HEK293 (cell line): ENCODE data around the gene ROBO1.

Experiments
- MYNN ChIP-seq: fragments of 450-650 bp; formaldehyde crosslinking; IDR thresholded peaks from 2 replicates; pipeline ENCODE4 v1.5.1; 2016; ENCODE audit warnings: missing biosample characterization, missing genetic modification characterization, borderline replicate concordance
- YY1 ChIP-seq: fragments of 450-650 bp; formaldehyde crosslinking; IDR thresholded peaks from 2 replicates; pipeline ENCODE4 v1.5.1; 2018; ENCODE audit warnings: missing biosample characterization, missing genetic modification characterization
- ZIC2 ChIP-seq: fragments of 450-650 bp; formaldehyde crosslinking; IDR thresholded peaks from 2 replicates; pipeline ENCODE4 v1.5.1; 2016; ENCODE audit warnings: missing biosample characterization, missing genetic modification characterization
- ZNF391 ChIP-seq: fragments of 450-650 bp; formaldehyde crosslinking; IDR thresholded peaks from 2 replicates; pipeline ENCODE4 v1.5.1; 2016; ENCODE audit warnings: low read depth, missing biosample characterization, missing genetic modification characterization, borderline replicate concordance
- ZNF513 ChIP-seq: fragments of 450-650 bp; IDR thresholded peaks from 2 replicates; pipeline ENCODE4 v1.5.1; 2018; ENCODE audit warnings: missing biosample characterization, missing genetic modification characterization
- ZNF548 ChIP-seq: fragments of 450-650 bp; formaldehyde crosslinking; IDR thresholded peaks from 2 replicates; pipeline ENCODE4 v1.5.1; 2016; ENCODE audit warnings: missing biosample characterization, missing genetic modification characterization
- ZNF560 ChIP-seq: fragments of 450-650 bp; formaldehyde crosslinking; IDR thresholded peaks from 2 replicates; pipeline ENCODE4 v1.5.1; 2017; ENCODE audit warnings: missing biosample characterization, missing genetic modification characterization, borderline replicate concordance
- ZNF660 ChIP-seq: fragments of 450-650 bp; IDR thresholded peaks from 2 replicates; pipeline ENCODE4 v1.5.1; 2018; ENCODE audit warnings: missing biosample characterization, mild to moderate bottlenecking, missing genetic modification characterization
- ZSCAN16 ChIP-seq: fragments of 450-650 bp; formaldehyde crosslinking; IDR thresholded peaks from 2 replicates; pipeline ENCODE4 v1.5.1; 2016; ENCODE audit warnings: missing biosample characterization, missing genetic modification characterization
- TF ChIP-seq, protein P1 (sequence below): fragments of 450-650 bp; formaldehyde crosslinking; IDR thresholded peaks from 2 replicates; pipeline ENCODE4 v1.5.1; 2016; ENCODE audit warnings: missing biosample characterization, missing genetic modification characterization
- TF ChIP-seq, protein P2 (sequence below): fragments of 450-650 bp; formaldehyde crosslinking; IDR thresholded peaks from 2 replicates; pipeline ENCODE4 v1.5.1; 2016; ENCODE audit warnings: missing biosample characterization, missing genetic modification characterization
- TF ChIP-seq, protein P3 (sequence below): fragments of 450-650 bp; formaldehyde crosslinking; IDR thresholded peaks from 2 replicates; pipeline ENCODE4 v1.5.1; 2016; ENCODE audit warnings: missing biosample characterization, missing genetic modification characterization
- TF ChIP-seq, protein P4 (sequence below): fragments of 450-650 bp; formaldehyde crosslinking; conservative IDR thresholded peaks from 2 replicates; pipeline ENCODE4 v1.5.1; 2016; ENCODE audit warnings: low read depth, missing biosample characterization, missing genetic modification characterization
- TF ChIP-seq, protein P5 (sequence below): fragments of 450-650 bp; formaldehyde crosslinking; IDR thresholded peaks from 2 replicates; pipeline ENCODE4 v1.5.1; 2017; ENCODE audit warnings: missing biosample characterization, missing genetic modification characterization

DNA sequence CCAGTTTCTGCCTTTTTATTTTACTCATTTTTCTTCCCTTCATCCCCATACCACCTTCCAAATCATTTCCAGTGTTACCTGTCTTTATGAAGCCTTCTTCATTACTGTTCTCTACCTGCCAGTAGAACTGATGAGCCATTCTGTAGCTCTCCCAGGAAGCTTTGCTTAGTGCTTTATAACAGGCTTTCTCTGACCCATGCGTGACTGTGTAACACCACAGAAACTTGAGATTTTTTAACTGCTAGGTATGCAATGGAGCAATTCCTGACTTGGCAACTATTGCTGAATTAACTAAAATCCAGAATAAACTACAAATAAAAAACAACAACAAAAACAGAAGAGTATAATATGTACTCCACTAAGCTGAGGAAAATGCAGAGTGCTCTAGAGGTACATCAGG is 289.2 kb downstream of the ROBO1 start:
- TF ChIP-seq ZNF548 (no peak), ZIC2 (no peak), ZNF513 (no peak), ZNF560 (tag by site-specific recombination) (no peak), YY1 (tag by site-specific recombination) (no peak), ZNF660 (no peak), ZSCAN16 (tag by site-specific recombination) (no peak), MYNN (no peak), ZNF391 (no peak)
- TF ChIP-seq, protein P1, sequence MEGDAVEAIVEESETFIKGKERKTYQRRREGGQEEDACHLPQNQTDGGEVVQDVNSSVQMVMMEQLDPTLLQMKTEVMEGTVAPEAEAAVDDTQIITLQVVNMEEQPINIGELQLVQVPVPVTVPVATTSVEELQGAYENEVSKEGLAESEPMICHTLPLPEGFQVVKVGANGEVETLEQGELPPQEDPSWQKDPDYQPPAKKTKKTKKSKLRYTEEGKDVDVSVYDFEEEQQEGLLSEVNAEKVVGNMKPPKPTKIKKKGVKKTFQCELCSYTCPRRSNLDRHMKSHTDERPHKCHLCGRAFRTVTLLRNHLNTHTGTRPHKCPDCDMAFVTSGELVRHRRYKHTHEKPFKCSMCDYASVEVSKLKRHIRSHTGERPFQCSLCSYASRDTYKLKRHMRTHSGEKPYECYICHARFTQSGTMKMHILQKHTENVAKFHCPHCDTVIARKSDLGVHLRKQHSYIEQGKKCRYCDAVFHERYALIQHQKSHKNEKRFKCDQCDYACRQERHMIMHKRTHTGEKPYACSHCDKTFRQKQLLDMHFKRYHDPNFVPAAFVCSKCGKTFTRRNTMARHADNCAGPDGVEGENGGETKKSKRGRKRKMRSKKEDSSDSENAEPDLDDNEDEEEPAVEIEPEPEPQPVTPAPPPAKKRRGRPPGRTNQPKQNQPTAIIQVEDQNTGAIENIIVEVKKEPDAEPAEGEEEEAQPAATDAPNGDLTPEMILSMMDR (tag by site-specific recombination): no peak
- TF ChIP-seq, protein P2, sequence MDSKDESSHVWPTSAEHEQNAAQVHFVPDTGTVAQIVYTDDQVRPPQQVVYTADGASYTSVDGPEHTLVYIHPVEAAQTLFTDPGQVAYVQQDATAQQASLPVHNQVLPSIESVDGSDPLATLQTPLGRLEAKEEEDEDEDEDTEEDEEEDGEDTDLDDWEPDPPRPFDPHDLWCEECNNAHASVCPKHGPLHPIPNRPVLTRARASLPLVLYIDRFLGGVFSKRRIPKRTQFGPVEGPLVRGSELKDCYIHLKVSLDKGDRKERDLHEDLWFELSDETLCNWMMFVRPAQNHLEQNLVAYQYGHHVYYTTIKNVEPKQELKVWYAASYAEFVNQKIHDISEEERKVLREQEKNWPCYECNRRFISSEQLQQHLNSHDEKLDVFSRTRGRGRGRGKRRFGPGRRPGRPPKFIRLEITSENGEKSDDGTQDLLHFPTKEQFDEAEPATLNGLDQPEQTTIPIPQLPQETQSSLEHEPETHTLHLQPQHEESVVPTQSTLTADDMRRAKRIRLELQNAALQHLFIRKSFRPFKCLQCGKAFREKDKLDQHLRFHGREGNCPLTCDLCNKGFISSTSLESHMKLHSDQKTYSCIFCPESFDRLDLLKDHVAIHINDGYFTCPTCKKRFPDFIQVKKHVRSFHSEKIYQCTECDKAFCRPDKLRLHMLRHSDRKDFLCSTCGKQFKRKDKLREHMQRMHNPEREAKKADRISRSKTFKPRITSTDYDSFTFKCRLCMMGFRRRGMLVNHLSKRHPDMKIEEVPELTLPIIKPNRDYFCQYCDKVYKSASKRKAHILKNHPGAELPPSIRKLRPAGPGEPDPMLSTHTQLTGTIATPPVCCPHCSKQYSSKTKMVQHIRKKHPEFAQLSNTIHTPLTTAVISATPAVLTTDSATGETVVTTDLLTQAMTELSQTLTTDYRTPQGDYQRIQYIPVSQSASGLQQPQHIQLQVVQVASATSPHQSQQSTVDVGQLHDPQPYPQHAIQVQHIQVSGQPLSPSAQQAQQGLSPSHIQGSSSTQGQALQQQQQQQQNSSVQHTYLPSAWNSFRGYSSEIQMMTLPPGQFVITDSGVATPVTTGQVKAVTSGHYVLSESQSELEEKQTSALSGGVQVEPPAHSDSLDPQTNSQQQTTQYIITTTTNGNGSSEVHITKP (tag by site-specific recombination): no peak
- TF ChIP-seq, protein P3, sequence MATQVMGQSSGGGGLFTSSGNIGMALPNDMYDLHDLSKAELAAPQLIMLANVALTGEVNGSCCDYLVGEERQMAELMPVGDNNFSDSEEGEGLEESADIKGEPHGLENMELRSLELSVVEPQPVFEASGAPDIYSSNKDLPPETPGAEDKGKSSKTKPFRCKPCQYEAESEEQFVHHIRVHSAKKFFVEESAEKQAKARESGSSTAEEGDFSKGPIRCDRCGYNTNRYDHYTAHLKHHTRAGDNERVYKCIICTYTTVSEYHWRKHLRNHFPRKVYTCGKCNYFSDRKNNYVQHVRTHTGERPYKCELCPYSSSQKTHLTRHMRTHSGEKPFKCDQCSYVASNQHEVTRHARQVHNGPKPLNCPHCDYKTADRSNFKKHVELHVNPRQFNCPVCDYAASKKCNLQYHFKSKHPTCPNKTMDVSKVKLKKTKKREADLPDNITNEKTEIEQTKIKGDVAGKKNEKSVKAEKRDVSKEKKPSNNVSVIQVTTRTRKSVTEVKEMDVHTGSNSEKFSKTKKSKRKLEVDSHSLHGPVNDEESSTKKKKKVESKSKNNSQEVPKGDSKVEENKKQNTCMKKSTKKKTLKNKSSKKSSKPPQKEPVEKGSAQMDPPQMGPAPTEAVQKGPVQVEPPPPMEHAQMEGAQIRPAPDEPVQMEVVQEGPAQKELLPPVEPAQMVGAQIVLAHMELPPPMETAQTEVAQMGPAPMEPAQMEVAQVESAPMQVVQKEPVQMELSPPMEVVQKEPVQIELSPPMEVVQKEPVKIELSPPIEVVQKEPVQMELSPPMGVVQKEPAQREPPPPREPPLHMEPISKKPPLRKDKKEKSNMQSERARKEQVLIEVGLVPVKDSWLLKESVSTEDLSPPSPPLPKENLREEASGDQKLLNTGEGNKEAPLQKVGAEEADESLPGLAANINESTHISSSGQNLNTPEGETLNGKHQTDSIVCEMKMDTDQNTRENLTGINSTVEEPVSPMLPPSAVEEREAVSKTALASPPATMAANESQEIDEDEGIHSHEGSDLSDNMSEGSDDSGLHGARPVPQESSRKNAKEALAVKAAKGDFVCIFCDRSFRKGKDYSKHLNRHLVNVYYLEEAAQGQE (tag by site-specific recombination): no peak
- TF ChIP-seq, protein P4, sequence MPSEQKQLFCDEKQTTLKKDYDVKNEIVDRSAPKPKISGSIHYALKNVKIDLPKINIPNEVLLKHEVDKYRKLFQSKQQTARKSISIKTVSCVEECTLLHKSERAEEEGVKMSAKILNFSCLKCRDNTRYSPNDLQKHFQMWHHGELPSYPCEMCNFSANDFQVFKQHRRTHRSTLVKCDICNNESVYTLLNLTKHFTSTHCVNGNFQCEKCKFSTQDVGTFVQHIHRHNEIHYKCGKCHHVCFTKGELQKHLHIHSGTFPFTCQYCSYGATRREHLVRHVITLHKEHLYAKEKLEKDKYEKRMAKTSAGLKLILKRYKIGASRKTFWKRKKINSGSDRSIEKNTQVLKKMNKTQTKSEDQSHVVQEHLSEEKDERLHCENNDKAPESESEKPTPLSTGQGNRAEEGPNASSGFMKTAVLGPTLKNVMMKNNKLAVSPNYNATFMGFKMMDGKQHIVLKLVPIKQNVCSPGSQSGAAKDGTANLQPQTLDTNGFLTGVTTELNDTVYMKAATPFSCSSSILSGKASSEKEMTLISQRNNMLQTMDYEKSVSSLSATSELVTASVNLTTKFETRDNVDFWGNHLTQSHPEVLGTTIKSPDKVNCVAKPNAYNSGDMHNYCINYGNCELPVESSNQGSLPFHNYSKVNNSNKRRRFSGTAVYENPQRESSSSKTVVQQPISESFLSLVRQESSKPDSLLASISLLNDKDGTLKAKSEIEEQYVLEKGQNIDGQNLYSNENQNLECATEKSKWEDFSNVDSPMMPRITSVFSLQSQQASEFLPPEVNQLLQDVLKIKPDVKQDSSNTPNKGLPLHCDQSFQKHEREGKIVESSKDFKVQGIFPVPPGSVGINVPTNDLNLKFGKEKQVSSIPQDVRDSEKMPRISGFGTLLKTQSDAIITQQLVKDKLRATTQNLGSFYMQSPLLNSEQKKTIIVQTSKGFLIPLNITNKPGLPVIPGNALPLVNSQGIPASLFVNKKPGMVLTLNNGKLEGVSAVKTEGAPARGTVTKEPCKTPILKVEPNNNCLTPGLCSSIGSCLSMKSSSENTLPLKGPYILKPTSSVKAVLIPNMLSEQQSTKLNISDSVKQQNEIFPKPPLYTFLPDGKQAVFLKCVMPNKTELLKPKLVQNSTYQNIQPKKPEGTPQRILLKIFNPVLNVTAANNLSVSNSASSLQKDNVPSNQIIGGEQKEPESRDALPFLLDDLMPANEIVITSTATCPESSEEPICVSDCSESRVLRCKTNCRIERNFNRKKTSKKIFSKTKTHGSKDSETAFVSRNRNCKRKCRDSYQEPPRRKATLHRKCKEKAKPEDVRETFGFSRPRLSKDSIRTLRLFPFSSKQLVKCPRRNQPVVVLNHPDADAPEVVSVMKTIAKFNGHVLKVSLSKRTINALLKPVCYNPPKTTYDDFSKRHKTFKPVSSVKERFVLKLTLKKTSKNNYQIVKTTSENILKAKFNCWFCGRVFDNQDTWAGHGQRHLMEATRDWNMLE (tag by site-specific recombination): no peak
- TF ChIP-seq, protein P5, sequence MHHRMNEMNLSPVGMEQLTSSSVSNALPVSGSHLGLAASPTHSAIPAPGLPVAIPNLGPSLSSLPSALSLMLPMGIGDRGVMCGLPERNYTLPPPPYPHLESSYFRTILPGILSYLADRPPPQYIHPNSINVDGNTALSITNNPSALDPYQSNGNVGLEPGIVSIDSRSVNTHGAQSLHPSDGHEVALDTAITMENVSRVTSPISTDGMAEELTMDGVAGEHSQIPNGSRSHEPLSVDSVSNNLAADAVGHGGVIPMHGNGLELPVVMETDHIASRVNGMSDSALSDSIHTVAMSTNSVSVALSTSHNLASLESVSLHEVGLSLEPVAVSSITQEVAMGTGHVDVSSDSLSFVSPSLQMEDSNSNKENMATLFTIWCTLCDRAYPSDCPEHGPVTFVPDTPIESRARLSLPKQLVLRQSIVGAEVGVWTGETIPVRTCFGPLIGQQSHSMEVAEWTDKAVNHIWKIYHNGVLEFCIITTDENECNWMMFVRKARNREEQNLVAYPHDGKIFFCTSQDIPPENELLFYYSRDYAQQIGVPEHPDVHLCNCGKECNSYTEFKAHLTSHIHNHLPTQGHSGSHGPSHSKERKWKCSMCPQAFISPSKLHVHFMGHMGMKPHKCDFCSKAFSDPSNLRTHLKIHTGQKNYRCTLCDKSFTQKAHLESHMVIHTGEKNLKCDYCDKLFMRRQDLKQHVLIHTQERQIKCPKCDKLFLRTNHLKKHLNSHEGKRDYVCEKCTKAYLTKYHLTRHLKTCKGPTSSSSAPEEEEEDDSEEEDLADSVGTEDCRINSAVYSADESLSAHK (tag by site-specific recombination): no peak
